IMR-90 (cell line): Measurements from ENCODE around the gene ADGRD1.

Experiments
- ELK1 ChIP-seq: fragments of 150-350 bp; IDR thresholded peaks from 2 replicates; pipeline ENCODE4 v1.6.1; 2016; ENCODE audit warnings: low read depth, mild to moderate bottlenecking, low read length, moderate library complexity, borderline replicate concordance
- MAFK ChIP-seq: IDR thresholded peaks from 2 replicates; pipeline ENCODE4 v1.6.1; 2012; ENCODE audit warnings: low read depth, low read length, improper control_type of control experiment
- POLR2A ChIP-seq: IDR thresholded peaks from 2 replicates; pipeline ENCODE4 v1.6.1; 2012; ENCODE audit warnings: mild to moderate bottlenecking, low read depth, low read length
- RAD21 ChIP-seq: IDR thresholded peaks from 2 replicates; pipeline ENCODE4 v1.6.1; 2012; ENCODE audit warnings: low read length, improper control_type of control experiment
- TF ChIP-seq, protein P1 (sequence below): conservative IDR thresholded peaks from 2 replicates; pipeline ENCODE4 v1.5.1; 2012; ENCODE audit warnings: mild to moderate bottlenecking, low read depth, low read length, improper control_type of control experiment
- TF ChIP-seq, protein P2 (sequence below): fragments of 150-350 bp; IDR thresholded peaks from 2 replicates; pipeline ENCODE4 v1.6.1; 2017; ENCODE audit warnings: mild to moderate bottlenecking, antibody characterized with exemption, low read length, low read depth

GRCh38 chr12:130924966-130925665, 28.6 kb upstream of the ADGRD1 start:
- TF ChIP-seq MAFK (no peak), RAD21 (no peak), POLR2A (no peak), ELK1 (no peak)
- TF ChIP-seq, protein P1, sequence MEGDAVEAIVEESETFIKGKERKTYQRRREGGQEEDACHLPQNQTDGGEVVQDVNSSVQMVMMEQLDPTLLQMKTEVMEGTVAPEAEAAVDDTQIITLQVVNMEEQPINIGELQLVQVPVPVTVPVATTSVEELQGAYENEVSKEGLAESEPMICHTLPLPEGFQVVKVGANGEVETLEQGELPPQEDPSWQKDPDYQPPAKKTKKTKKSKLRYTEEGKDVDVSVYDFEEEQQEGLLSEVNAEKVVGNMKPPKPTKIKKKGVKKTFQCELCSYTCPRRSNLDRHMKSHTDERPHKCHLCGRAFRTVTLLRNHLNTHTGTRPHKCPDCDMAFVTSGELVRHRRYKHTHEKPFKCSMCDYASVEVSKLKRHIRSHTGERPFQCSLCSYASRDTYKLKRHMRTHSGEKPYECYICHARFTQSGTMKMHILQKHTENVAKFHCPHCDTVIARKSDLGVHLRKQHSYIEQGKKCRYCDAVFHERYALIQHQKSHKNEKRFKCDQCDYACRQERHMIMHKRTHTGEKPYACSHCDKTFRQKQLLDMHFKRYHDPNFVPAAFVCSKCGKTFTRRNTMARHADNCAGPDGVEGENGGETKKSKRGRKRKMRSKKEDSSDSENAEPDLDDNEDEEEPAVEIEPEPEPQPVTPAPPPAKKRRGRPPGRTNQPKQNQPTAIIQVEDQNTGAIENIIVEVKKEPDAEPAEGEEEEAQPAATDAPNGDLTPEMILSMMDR = no peak
- TF ChIP-seq, protein P2, sequence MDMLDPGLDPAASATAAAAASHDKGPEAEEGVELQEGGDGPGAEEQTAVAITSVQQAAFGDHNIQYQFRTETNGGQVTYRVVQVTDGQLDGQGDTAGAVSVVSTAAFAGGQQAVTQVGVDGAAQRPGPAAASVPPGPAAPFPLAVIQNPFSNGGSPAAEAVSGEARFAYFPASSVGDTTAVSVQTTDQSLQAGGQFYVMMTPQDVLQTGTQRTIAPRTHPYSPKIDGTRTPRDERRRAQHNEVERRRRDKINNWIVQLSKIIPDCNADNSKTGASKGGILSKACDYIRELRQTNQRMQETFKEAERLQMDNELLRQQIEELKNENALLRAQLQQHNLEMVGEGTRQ = no peak
